Activated T-cell treated with anti-CD3 and anti-CD28 coated beads for 24 hours (primary cell): ENCODE results near the gene AKT1.
"Not testable (repeated sequence)": the region's sequence is repeated elsewhere in the genome, so short reads cannot be mapped to it uniquely, and the experiment has no call there.

Source experiments
- DNase-seq: peaks from one replicate; pipeline ENCODE4 v3.0.0-alpha.2; 2020; ENCODE audit warnings: low read depth

Gene AKT1

GRCh38 chr14:104738375-104739019, 57.1 kb downstream of the AKT1 start:
- DNase-seq = no peak

DNA sequence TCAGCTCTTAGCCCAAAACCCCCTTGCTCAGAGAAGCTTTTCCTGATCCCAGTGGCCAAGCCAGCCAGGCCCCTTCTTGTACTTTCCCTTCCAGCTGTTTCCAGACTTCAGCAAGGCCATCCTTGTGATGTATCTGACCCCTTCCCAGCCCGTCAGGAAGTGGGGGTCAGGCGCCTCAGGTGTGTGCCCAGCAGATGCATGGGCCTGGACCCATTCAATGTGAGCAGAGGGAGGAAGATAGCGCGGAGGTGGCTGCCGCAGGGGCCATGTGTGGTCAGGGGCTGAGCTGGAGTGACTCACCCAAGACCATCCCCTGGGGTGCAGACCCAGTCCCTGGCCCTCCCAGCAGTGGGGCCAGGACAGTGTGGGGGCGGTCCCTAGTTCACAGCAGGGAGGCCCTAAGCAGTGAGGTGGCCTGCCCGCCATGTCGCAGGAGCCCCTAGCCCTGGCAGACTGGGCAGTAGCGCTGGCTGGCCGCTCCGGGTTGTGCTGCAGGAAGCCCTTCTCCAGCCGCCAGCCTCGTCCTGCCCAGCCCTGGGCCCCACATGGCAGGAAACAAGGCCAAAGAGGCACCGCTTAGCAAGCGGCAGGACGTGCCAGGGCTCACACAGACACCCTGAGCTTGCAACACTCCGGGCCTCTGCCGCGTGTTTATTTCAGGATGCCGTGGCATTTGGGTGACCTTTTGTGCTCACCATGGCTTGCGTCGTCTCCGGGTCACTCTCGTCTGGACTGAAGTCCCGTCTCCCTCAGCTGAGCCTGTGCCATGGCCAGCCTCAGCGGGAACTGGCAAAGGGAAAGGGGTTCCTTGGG, 59.5 kb downstream of the AKT1 start:
- DNase-seq = no peak

GRCh38 chr14:104734991-104735779, 60.4 kb downstream of the AKT1 start:
- DNase-seq = no peak

GRCh38 chr14:104734601-104734990, 61.0 kb downstream of the AKT1 start:
- DNase-seq = no peak

- DNase-seq = no peak
Observed at GRCh38 chr14:104734051-104734587, 61.4 kb downstream of the AKT1 start.

DNA sequence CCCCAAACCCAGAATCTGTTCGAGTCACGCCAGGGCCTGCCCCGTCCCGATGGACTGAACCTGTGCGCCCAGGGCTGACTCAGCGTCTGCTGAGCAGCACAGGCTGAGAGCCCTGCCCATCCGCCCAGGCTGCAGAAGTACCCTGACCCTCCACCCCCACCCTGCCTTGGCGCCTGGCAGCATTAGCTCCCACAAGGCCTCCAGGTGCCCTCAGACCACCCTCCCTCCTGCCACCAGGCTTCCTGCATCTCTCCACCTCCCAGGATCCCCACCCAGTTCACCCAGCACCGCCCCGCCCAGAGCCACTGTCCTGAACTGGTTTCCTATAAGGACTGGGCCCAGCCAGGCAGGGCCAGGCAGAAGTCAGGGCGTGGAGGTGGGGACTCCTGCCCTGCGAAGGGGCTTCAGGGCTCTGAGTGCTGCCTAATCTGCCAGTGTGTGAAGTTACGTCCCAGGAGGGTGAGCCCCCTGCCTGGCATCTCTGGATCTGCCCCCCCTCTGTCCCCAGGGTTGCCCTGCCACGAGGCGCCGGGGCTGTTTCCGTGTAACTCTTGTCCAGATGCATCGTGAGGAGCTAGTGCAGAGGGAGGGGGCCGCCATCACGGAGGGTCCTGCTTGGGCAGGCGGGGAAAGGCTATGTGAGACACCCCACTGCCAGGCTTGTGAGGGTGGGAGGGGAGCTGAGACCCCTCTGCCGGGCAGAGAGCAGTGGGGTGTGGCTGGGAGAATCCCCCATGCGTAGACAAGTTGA, 62.4 kb downstream of the AKT1 start:
- DNase-seq = no peak

- no peak for DNase-seq
Observed at GRCh38 chr14:104732355-104732804, 63.2 kb downstream of the AKT1 start.

- DNase-seq = no peak
Observed at GRCh38 chr14:104731320-104732294, 63.9 kb downstream of the AKT1 start.

DNA sequence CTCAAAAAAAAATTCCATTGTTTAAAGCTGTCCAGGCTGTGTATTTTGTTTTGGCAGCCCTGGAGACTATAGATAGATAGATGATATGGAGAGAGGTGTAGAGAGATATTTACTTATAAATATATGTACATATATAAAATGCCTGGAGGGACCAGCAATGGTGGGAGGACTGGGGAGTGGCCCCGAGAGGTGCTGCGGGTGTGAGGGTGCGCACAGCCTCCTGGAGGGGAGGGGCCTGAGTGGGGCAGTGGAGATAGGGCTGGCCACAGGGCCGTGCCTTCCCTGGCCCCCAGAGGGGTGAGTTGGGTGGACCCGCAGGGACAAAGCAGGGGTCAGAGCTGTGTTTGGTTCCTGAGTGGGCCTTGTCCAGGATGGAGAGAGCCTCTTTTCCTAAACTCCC, 65.1 kb downstream of the AKT1 start:
- DNase-seq = no peak

DNA sequence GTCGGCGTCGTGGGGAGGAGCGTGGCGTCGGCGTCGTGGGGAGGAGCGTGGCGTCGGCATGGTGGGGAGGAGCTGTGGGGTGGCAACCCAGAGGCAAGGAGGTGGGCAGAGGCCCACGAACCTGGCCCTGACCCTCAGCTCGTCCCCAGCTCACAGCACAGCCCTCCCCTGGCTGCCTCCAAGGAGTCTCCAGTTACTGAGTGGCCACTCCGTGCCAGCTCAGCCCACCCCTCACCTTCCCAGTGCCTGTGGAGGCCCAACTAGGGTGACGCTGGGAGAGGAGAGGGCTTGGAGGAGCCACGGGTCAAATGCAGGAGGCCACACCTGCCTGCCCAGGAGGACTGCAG, 65.7 kb downstream of the AKT1 start:
- DNase-seq = no peak

GRCh38 chr14:104729176-104729834, 66.2 kb downstream of the AKT1 start:
- DNase-seq = not testable (repeated sequence)

- no peak for DNase-seq
Observed at GRCh38 chr14:104728631-104729030, 66.9 kb downstream of the AKT1 start.

DNA sequence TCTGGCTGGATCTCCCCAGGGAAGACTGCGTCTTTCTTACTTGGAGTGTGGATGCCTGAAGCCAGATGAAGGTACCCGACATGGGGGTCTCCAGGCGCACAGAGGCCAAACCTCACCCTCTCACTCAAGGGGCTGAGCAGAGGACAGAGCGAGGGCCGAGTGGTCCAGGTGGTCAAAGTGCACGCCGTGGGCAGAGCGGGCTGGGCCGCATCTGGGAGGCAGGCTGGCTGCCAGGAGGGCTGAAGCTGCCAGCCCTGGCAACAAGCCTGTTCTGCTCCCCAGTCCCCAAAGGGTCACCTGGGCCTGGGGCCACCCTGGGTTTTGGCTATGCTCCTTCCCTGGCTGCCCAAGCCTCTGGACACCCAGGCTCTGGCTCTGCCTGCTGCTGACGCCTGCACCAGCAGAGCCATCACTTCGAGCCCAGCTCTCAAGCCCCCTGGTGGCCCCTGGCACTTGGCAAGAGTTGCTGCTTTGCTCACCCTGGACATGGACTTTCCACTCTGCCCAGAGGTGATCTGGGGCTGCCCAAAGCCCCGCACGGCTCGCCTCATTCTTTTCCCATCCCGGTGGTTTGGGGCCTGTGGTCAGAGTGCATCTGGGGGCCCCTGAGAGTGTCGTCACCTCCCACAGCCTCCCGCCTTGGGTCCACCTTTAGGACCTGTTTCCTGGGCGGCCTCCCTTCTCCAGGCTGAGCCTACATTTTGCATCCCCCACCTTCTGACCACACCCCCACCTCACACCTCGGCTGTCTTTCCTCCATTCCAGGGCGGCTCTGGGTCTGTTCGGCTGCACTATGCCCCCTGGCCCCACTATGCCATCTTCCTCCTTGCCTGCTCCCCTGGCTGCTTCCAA, 68.7 kb downstream of the AKT1 start:
- DNase-seq = no peak

- no peak for DNase-seq
Observed at GRCh38 chr14:104725772-104726548, 69.6 kb downstream of the AKT1 start.

DNA sequence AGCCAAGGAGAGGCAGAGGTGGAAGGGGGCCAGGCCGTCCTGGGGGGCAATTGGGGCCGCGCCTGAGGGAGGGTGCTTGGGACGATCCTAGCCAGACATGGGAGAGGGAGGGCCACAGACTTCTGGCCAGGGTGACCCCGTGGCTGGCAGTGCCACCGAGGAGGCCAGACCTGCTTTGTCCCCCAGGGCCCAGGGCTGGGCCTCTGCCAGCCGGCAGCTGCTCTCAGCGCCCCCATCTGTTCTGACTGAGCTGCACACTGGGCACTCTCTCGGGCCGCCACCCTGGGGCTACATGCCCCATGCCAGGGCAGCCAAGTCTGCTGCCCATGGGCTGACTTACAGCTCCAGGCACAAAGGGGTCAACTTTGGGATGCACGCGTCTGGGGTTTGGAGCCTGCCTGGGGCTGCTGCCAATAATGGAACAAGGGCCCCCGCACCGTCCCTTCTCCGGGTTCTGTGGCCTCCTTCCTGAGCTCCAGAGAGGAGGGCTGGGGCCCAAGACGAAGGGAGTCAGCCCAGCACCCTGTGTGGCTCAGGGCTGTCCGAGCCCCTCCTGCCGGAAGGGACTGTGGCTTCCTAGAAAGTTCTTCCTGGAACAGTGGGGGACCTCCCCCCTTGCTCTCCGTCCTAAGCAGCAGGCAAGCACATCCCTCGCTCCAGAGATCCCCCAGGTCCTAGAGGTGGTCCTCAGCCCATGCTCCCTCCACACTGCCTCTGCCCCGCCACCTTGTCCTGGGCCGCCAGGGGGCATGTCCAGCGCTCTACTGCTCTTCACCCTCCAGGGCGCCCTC, 70.4 kb downstream of the AKT1 start:
- DNase-seq = no peak

DNA sequence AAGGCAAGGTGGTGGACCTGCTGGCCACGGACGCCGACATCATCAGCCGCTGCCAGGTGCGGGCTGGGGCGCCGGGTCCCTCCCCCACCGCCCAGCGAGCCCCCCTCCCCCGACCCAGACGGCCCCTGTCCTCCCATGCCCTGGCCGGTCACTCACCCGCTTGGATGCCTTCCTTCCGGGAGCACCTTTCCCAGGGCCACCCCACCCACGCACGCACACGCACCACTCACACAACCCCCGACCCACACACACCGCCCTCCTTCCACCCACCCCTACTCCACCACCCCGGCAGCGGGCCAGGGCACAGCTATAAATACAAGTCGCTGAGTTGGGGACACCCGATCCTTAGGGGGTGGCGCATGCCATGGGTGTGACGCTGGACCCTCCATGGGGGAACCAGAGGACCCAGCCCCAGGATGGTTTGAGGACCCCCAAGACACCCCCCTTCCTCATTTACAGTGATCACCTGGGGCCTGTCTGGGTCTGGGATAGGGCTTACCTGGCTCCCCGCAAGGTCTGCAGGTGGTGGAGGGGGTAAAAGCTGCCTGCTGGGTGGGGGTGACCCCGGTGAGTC, 71.1 kb downstream of the AKT1 start:
- no peak for DNase-seq
